ENCODE measurements around the gene CD83. TPM values are rescaled to one million over a fixed set of nuclear protein-coding genes. Genes with fewer than 3 reads are reported as not detected.

Gene CD83
- polyA plus RNA-seq, 1 donor (not counting 4 experiments of a cell fraction or from before 2014, with no cell fraction given) = 3.4 TPM

- H3K9me3 ChIP-seq (ENCODE audit: control insufficient read depth, low read depth, low read length) = no peaks in the 10 kb centered on the region
- dilution Hi-C loops (cut with MboI; ENCODE audit: extremely low pct_ligation_motif_present, low sequenced_read_pairs) = no loop called here
- no peaks in the 10 kb centered on the region for H3K27me3 ChIP-seq (ENCODE audit: control insufficient read depth, extremely low read depth, insufficient read depth, low read length)
- FAIRE-seq (no peak), DNase-seq (ENCODE audit: low read depth, low spot score) (no peak)
- peaks cover 9% of the 10 kb centered on the region for H3K4me1 ChIP-seq (ENCODE audit: control insufficient read depth, extremely low read depth, insufficient read depth, low read length)
- H3K4me3 ChIP-seq (ENCODE audit: control insufficient read depth in 2 of 3, extremely low read depth in 1 of 3, insufficient read depth in 2 of 3, low read depth in 1 of 3, low read length in 3 of 3) = no peak overlapping the region
- H3K27ac ChIP-seq (ENCODE audit: control insufficient read depth, insufficient read depth, low read length) = no peak overlapping the region
- no peaks in the 10 kb centered on the region for H3K9me1 ChIP-seq (ENCODE audit: control insufficient read depth, extremely low read depth, insufficient read depth, low read length)
- H3K79me2 ChIP-seq (ENCODE audit: control insufficient read depth, insufficient read depth, low read length) = no peaks in the 10 kb centered on the region
- TF ChIP-seq EZH2 (IDR thresholded peaks at IDR 0.05; ENCODE audit: low read length) = no peak
- no peak for TF ChIP-seq CTCF (optimal IDR thresholded peaks at IDR 0.05 in 1 of 3, IDR thresholded peaks at IDR 0.05 in 1 of 3, conservative IDR thresholded peaks at IDR 0.05 in 1 of 3; ENCODE audit: extremely low read depth in 1 of 3, insufficient read depth in 2 of 3, low read length in 3 of 3)
- H4K20me1 ChIP-seq (ENCODE audit: control insufficient read depth, extremely low read depth, insufficient read depth, low read length) = no peaks in the 10 kb centered on the region
- no peak overlapping the region for H3K9ac ChIP-seq (ENCODE audit: control insufficient read depth, extremely low read depth, insufficient read depth, low read length)
- no peak overlapping the region for H2AFZ ChIP-seq (ENCODE audit: control insufficient read depth, low read length)
- no peak overlapping the region for H3K4me2 ChIP-seq (ENCODE audit: control insufficient read depth, extremely low read depth, insufficient read depth, low read depth, low read length)
- H3K36me3 ChIP-seq (ENCODE audit: control insufficient read depth in 2 of 2, extremely low read depth in 1 of 2, insufficient read depth in 2 of 2, low read length in 2 of 2) = no peaks in the 10 kb centered on the region
Measured at GRCh38 chr6:14127611-14128010, 10.0 kb downstream of the CD83 start.

- dilution Hi-C loops (cut with MboI; ENCODE audit: extremely low pct_ligation_motif_present, low sequenced_read_pairs) = no loop called here
Measured at GRCh38 chr6:14128012-14128411, 10.4 kb downstream of the CD83 start.

More at GRCh38 chr6:14128012-14128411, 10.4 kb downstream of the CD83 start:
- no peaks in the 10 kb centered on the region for H4K20me1 ChIP-seq (ENCODE audit: control insufficient read depth, extremely low read depth, insufficient read depth, low read length)
- no peaks in the 10 kb centered on the region for H3K27me3 ChIP-seq (ENCODE audit: control insufficient read depth, extremely low read depth, insufficient read depth, low read length)
- TF ChIP-seq EZH2 (IDR thresholded peaks at IDR 0.05; ENCODE audit: low read length) (no peak), CTCF (optimal IDR thresholded peaks at IDR 0.05 in 1 of 3, IDR thresholded peaks at IDR 0.05 in 1 of 3, conservative IDR thresholded peaks at IDR 0.05 in 1 of 3; ENCODE audit: extremely low read depth in 1 of 3, insufficient read depth in 2 of 3, low read length in 3 of 3) (no peak)
- H3K4me2 ChIP-seq (ENCODE audit: control insufficient read depth, extremely low read depth, insufficient read depth, low read depth, low read length) = no peak overlapping the region
- H3K4me1 ChIP-seq (ENCODE audit: control insufficient read depth, extremely low read depth, insufficient read depth, low read length) = peaks cover 9% of the 10 kb centered on the region
- DNase-seq (ENCODE audit: low read depth, low spot score) (no peak), FAIRE-seq (no peak)
- no peaks in the 10 kb centered on the region for H3K79me2 ChIP-seq (ENCODE audit: control insufficient read depth, insufficient read depth, low read length)
- H3K36me3 ChIP-seq (ENCODE audit: control insufficient read depth in 2 of 2, extremely low read depth in 1 of 2, insufficient read depth in 2 of 2, low read length in 2 of 2) = no peaks in the 10 kb centered on the region
- no peak overlapping the region for H3K9ac ChIP-seq (ENCODE audit: control insufficient read depth, extremely low read depth, insufficient read depth, low read length)
- no peak overlapping the region for H3K4me3 ChIP-seq (ENCODE audit: control insufficient read depth in 2 of 3, extremely low read depth in 1 of 3, insufficient read depth in 2 of 3, low read depth in 1 of 3, low read length in 3 of 3)
- H3K9me1 ChIP-seq (ENCODE audit: control insufficient read depth, extremely low read depth, insufficient read depth, low read length) = no peaks in the 10 kb centered on the region
- no peaks in the 10 kb centered on the region for H3K9me3 ChIP-seq (ENCODE audit: control insufficient read depth, low read depth, low read length)
- no peak overlapping the region for H2AFZ ChIP-seq (ENCODE audit: control insufficient read depth, low read length)
- H3K27ac ChIP-seq (ENCODE audit: control insufficient read depth, insufficient read depth, low read length) = no peak overlapping the region

Measured in keratinocyte (primary cell).